H1 (cell line): ENCODE measurements around the gene C19orf73. TPM values are rescaled to one million over a fixed set of nuclear protein-coding genes. Genes with fewer than 3 reads are reported as not detected.
A peak's percentile ranks its signal among the peaks of the same experiment; 100 is the strongest.

Source experiments
- BACH1 ChIP-seq: IDR thresholded peaks from 2 replicates; pipeline ENCODE4 v1.6.1; 2012; ENCODE audit warnings: low read length, improper control_type of control experiment
- CBX5 ChIP-seq: fragments of 300-800, 300-1000 bp; sonication (generic); IDR thresholded peaks from 2 replicates; pipeline ENCODE4 v1.7.1; 2016; ENCODE audit warnings: antibody characterized with exemption, low read length, low read depth
- CEBPB ChIP-seq: IDR thresholded peaks from 2 replicates; pipeline ENCODE4 v1.6.1; 2012; ENCODE audit warnings: low read depth, low read length
- POU5F1 ChIP-seq: IDR thresholded peaks from 2 replicates; pipeline ENCODE4 v1.6.1; 2011; ENCODE audit warnings: low read depth, mild to moderate bottlenecking, low read length, moderate library complexity
- SIN3A ChIP-seq, 2 experiments: IDR thresholded peaks in 1 of 2; conservative IDR thresholded peaks in 1 of 2; 2 replicates each; pipeline ENCODE4 v1.6.1; 2011 to 2012; ENCODE audit warnings: low read length in 2 of 2, improper control_type of control experiment in 1 of 2, low read depth in 1 of 2, mild to moderate bottlenecking in 1 of 2
- TCF12 ChIP-seq: IDR thresholded peaks from 2 replicates; pipeline ENCODE4 v1.6.1; 2011; ENCODE audit warnings: low read depth, mild to moderate bottlenecking, low read length
- polyA plus RNA-seq, 7 experiments: library from polyadenylated mRNA; depleted of rRNA in 3 of 7; stranded (reverse) in 5 of 7; unstranded in 2 of 7; fragments of >200 nt in 5 of 7; fragments of 200-250 nt in 2 of 7; gene quantifications; 1 replicate in 5 of 7; 2 replicates in 1 of 7; 4 replicates in 1 of 7; pipeline versions ENCODE4 v1.2.1 to v1.2.3, GENCODE V29; 2011 to 2013; ENCODE audit warnings: missing spikeins in 2 of 7, mixed read lengths in 2 of 7
- total RNA-seq: library from RNA; stranded (reverse); fragmentation: NEBNext Ultra II Directional; extraction: Animal tissue kit (Norgen Biotek cat#: 25700); gene quantifications from 2 replicates; pipeline ENCODE4 v1.2.1, GENCODE V29; 2021
- TF ChIP-seq, protein P1 (sequence below): IDR thresholded peaks from 2 replicates; pipeline ENCODE4 v1.6.1; 2012; ENCODE audit warnings: inconsistent platforms
- TF ChIP-seq, protein P2 (sequence below): IDR thresholded peaks from 2 replicates; pipeline ENCODE4 v1.6.1; 2012; ENCODE audit warnings: inconsistent platforms
- TF ChIP-seq, protein P3 (sequence below), 3 experiments: IDR thresholded peaks; 1 replicate in 2 of 3; 2 replicates in 1 of 3; pipeline versions ENCODE4 v1.5.1 to v1.6.1; 2011; ENCODE audit warnings: low read length in 3 of 3, mild to moderate bottlenecking in 3 of 3, inconsistent platforms in 2 of 3, low read depth in 1 of 3, moderate library complexity in 1 of 3; ENCODE audit not compliant: insufficient read depth in 1 of 3; ENCODE audit errors: control extremely low read depth in 1 of 3

C19orf73 gene
- total and polyA plus RNA-seq, 2 of the 8 experiments (the other 6 are each of a cell fraction or from before 2014, with no cell fraction given): 2.5 to 4.6 TPM

- TF ChIP-seq TCF12 (no peak), SIN3A (conservative IDR thresholded peaks at IDR 0.05 in 1 of 2, IDR thresholded peaks at IDR 0.05 in 1 of 2; ENCODE audit: low read depth in 1 of 2, low read length in 2 of 2) (no peak; a peak in 1 of 4 replicates), POU5F1 (no peak), CBX5 (no peak), BACH1 (0 out of 2 replicates have a peak, but pooled peaks have one; percentile 26), CEBPB (no peak)
- TF ChIP-seq, protein P1, sequence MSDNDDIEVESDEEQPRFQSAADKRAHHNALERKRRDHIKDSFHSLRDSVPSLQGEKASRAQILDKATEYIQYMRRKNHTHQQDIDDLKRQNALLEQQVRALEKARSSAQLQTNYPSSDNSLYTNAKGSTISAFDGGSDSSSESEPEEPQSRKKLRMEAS: peak; percentile 43; the same call in 1 of the 2 replicates
- TF ChIP-seq, protein P2, sequence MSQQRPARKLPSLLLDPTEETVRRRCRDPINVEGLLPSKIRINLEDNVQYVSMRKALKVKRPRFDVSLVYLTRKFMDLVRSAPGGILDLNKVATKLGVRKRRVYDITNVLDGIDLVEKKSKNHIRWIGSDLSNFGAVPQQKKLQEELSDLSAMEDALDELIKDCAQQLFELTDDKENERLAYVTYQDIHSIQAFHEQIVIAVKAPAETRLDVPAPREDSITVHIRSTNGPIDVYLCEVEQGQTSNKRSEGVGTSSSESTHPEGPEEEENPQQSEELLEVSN: no peak
- TF ChIP-seq, protein P3, sequence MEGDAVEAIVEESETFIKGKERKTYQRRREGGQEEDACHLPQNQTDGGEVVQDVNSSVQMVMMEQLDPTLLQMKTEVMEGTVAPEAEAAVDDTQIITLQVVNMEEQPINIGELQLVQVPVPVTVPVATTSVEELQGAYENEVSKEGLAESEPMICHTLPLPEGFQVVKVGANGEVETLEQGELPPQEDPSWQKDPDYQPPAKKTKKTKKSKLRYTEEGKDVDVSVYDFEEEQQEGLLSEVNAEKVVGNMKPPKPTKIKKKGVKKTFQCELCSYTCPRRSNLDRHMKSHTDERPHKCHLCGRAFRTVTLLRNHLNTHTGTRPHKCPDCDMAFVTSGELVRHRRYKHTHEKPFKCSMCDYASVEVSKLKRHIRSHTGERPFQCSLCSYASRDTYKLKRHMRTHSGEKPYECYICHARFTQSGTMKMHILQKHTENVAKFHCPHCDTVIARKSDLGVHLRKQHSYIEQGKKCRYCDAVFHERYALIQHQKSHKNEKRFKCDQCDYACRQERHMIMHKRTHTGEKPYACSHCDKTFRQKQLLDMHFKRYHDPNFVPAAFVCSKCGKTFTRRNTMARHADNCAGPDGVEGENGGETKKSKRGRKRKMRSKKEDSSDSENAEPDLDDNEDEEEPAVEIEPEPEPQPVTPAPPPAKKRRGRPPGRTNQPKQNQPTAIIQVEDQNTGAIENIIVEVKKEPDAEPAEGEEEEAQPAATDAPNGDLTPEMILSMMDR (IDR thresholded peaks at IDR 0.05; ENCODE audit: control extremely low read depth in 1 of 3, insufficient read depth in 1 of 3, low read depth in 1 of 3, low read length in 3 of 3): no peak
- TF ChIP-seq, all 59 proteins: peak for 7
Observed at GRCh38 chr19:49114630-49115363, 4.1 kb downstream of the C19orf73 start (continued).
